Trophoblast cell (in vitro differentiated cells and primary cell): ENCODE data around the gene SLC37A1.

Source experiments
- DNase-seq, 2 donors: peaks; one replicate each; pipeline ENCODE4 v3.0.0-alpha.2; 2016
- H2AFZ ChIP-seq: 2 replicates; pipeline ENCODE4 v1.6.1; 2013; ENCODE audit warnings: low read length, moderate library complexity, mild to moderate bottlenecking; ENCODE audit not compliant: insufficient read depth, poor library complexity
- H2AK5ac ChIP-seq: 2 replicates; pipeline ENCODE4 v1.6.1; 2013; ENCODE audit warnings: mild to moderate bottlenecking, low read length
- H2BK120ac ChIP-seq: 2 replicates; pipeline ENCODE4 v1.6.1; 2013; ENCODE audit warnings: low read length, mild to moderate bottlenecking, moderate library complexity; ENCODE audit not compliant: insufficient read depth, poor library complexity
- H2BK12ac ChIP-seq: 2 replicates; pipeline ENCODE4 v1.6.1; 2013; ENCODE audit warnings: mild to moderate bottlenecking, low read length, moderate library complexity
- H2BK5ac ChIP-seq: 2 replicates; pipeline ENCODE4 v1.6.1; 2013; ENCODE audit warnings: low read length, low read depth, moderate library complexity, mild to moderate bottlenecking; ENCODE audit not compliant: poor library complexity
- H3K14ac ChIP-seq: 2 replicates; pipeline ENCODE4 v1.6.1; 2013; ENCODE audit warnings: mild to moderate bottlenecking, low read length
- H3K18ac ChIP-seq: 2 replicates; pipeline ENCODE4 v1.6.1; 2013; ENCODE audit warnings: mild to moderate bottlenecking, low read length
- H3K23ac ChIP-seq: 2 replicates; pipeline ENCODE4 v1.6.1; 2013; ENCODE audit warnings: low read length
- H3K27ac ChIP-seq: 2 replicates; pipeline ENCODE4 v1.5.1; 2013; ENCODE audit warnings: low read depth, mild to moderate bottlenecking, inconsistent platforms, low read length, moderate library complexity
- H3K27me3 ChIP-seq: 2 replicates; pipeline ENCODE4 v1.6.1; 2013; ENCODE audit warnings: inconsistent platforms, mild to moderate bottlenecking, low read length, moderate library complexity; ENCODE audit not compliant: insufficient read depth
- H3K36me3 ChIP-seq, 2 experiments: 1 replicate in 1 of 2; 2 replicates in 1 of 2; pipeline ENCODE4 v1.6.1; 2013; ENCODE audit warnings: low read length in 2 of 2, mild to moderate bottlenecking in 2 of 2, moderate library complexity in 1 of 2; ENCODE audit not compliant: insufficient read depth in 2 of 2, control insufficient read depth in 1 of 2
- H3K4ac ChIP-seq: 2 replicates; pipeline ENCODE4 v1.6.1; 2013; ENCODE audit warnings: low read depth, mild to moderate bottlenecking, low read length, moderate library complexity
- H3K4me1 ChIP-seq, 2 experiments: 1 replicate in 1 of 2; 2 replicates in 1 of 2; pipeline ENCODE4 v1.6.1; 2013; ENCODE audit warnings: low read length in 2 of 2, mild to moderate bottlenecking in 2 of 2, moderate library complexity in 1 of 2; ENCODE audit not compliant: insufficient read depth in 2 of 2, control insufficient read depth in 1 of 2
- H3K4me2 ChIP-seq: 2 replicates; pipeline ENCODE4 v1.6.1; 2013; ENCODE audit warnings: inconsistent platforms, mild to moderate bottlenecking, low read length, moderate library complexity
- H3K4me3 ChIP-seq: 2 replicates; pipeline ENCODE4 v1.5.1; 2013; ENCODE audit warnings: mild to moderate bottlenecking, low read depth, low read length, inconsistent platforms
- H3K79me1 ChIP-seq: one replicate; pipeline ENCODE4 v1.6.1; 2013; ENCODE audit warnings: low read length
- H3K79me2 ChIP-seq: 2 replicates; pipeline ENCODE4 v1.6.1; 2013; ENCODE audit warnings: low read length, mild to moderate bottlenecking; ENCODE audit not compliant: control insufficient read depth, insufficient read depth, poor library complexity
- H3K9ac ChIP-seq: 2 replicates; pipeline ENCODE4 v1.6.1; 2013; ENCODE audit warnings: mild to moderate bottlenecking, low read length
- H3K9me3 ChIP-seq: 2 replicates; pipeline ENCODE4 v1.6.1; 2013; ENCODE audit warnings: low read depth, mild to moderate bottlenecking, control low read depth, inconsistent platforms, low read length; ENCODE audit not compliant: insufficient read depth
- H4K12ac ChIP-seq: 2 replicates; pipeline ENCODE4 v1.6.1; 2013; ENCODE audit warnings: low read depth, mild to moderate bottlenecking, low read length, moderate library complexity
- H4K8ac ChIP-seq: 2 replicates; pipeline ENCODE4 v1.6.1; 2013; ENCODE audit warnings: low read depth, mild to moderate bottlenecking, low read length, moderate library complexity
- H4K91ac ChIP-seq: one replicate; pipeline ENCODE4 v1.6.1; 2013; ENCODE audit warnings: low read depth, mild to moderate bottlenecking, low read length, moderate library complexity
- WGBS: extraction: QIAGEN DNeasy Blood & Tissue Kit; methylation state at CpG from one replicate; pipeline ENCODE4 v1.1.7; 2013; ENCODE audit warnings: missing lambda C conversion rate; ENCODE audit not compliant: insufficient read length, insufficient coverage; ENCODE audit errors: extremely low coverage; 5-methylcytosine and 5-hydroxymethylcytosine counted together

Gene SLC37A1

DNA sequence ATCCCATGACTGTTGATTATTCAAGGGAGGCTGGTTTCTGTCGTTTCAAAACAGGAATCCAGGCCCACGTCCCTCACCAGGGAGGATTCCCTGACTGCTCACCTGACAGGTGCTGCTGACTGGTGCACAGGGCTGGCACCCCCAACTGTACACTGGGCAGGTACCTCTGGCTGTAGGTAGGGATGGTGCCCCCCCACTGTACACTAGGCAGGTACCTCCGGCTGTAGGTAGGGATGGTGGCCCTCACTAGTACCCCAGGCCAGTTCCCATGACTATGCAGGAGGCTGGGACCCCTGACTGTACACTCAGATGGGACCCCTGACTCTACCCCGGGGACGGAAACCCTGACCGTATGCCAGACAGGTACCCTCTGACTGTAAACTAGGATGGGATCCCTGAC lies 106.2 kb downstream of the SLC37A1 start:
- Histone ChIP-seq H2BK5ac (no peak overlapping the region), H3K14ac (no peak overlapping the region), H3K36me3 (no peaks in the 10 kb centered on the region), H2BK12ac (no peak overlapping the region), H3K4me3 (no peak overlapping the region), H3K4me1 (peaks cover 3 to 11% of the 10 kb centered on the region in 2 experiments), H3K27ac (no peak overlapping the region), H3K4me2 (no peak overlapping the region), H3K79me1 (no peaks in the 10 kb centered on the region), H3K79me2 (no peaks in the 10 kb centered on the region), H3K9me3 (peaks cover 7% of the 10 kb centered on the region), H4K12ac (no peak overlapping the region), H4K8ac (no peak overlapping the region), H3K18ac (no peak overlapping the region), H3K27me3 (no peaks in the 10 kb centered on the region), H2AK5ac (no peak overlapping the region), H3K23ac (no peak overlapping the region), H4K91ac (no peak overlapping the region), H2AFZ (no peak overlapping the region), H2BK120ac (no peak overlapping the region), H3K4ac (no peak overlapping the region), H3K9ac (no peak overlapping the region)
- DNase-seq: no peak
- WGBS: no CpG with 5 or more reads among the region's 6 CpGs

GRCh38 chr21:42621166-42621818 lies 107.6 kb downstream of the SLC37A1 start:
- no peak overlapping the region for H3K4me2 ChIP-seq
- H3K79me1 ChIP-seq: no peaks in the 10 kb centered on the region
- no peaks in the 10 kb centered on the region for H3K36me3 ChIP-seq
- no peak overlapping the region for H4K12ac ChIP-seq
- peaks cover 3 to 4% of the 10 kb centered on the region in 2 experiments for H3K4me1 ChIP-seq
- H3K4ac ChIP-seq: no peak overlapping the region
- H3K4me3 ChIP-seq: no peak overlapping the region
- no peak overlapping the region for H3K14ac ChIP-seq
- no peaks in the 10 kb centered on the region for H3K9me3 ChIP-seq
- H3K27ac ChIP-seq: no peak overlapping the region
- H3K18ac ChIP-seq: no peak overlapping the region
- H4K8ac ChIP-seq: no peak overlapping the region
- H4K91ac ChIP-seq: no peak overlapping the region
- H3K23ac ChIP-seq: no peak overlapping the region
- peak in 1 of 2 donors; percentile 29 for DNase-seq
- no peak overlapping the region for H2BK12ac ChIP-seq
- H3K79me2 ChIP-seq: no peaks in the 10 kb centered on the region
- H3K9ac ChIP-seq: no peak overlapping the region
- H2BK120ac ChIP-seq: no peak overlapping the region
- no CpG with 5 or more reads among the region's 15 CpGs for WGBS
- H2AK5ac ChIP-seq: no peak overlapping the region
- no peaks in the 10 kb centered on the region for H3K27me3 ChIP-seq
- no peak overlapping the region for H2AFZ ChIP-seq
- H2BK5ac ChIP-seq: no peak overlapping the region

DNA sequence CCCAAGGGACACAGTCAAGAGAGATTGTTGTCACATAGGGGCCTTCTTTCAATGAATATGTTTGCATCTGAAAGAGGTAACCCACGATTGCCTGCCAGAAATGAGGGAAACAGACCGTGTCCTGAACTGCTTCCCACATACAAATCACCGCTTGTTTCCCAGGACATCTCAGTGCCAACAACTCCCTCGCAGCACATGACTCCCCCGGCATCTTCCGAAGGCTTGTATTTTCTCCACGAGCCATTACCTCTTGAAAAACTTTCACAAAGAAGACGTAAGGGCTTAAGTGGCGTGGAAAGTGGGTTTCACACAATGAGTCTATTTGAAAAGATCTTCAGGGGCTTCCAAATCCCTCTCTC lies 108.1 kb downstream of the SLC37A1 start:
- no peak overlapping the region for H2BK5ac ChIP-seq
- no peaks in the 10 kb centered on the region for H3K79me2 ChIP-seq
- H3K4me3 ChIP-seq: no peak overlapping the region
- H3K4me2 ChIP-seq: no peak overlapping the region
- H3K18ac ChIP-seq: no peak overlapping the region
- no CpG with 5 or more reads among the region's 9 CpGs for WGBS
- no peak overlapping the region for H4K12ac ChIP-seq
- H2AK5ac ChIP-seq: no peak overlapping the region
- H3K23ac ChIP-seq: no peak overlapping the region
- no peak for DNase-seq
- no peak overlapping the region for H2BK12ac ChIP-seq
- H3K27ac ChIP-seq: no peak overlapping the region
- H3K79me1 ChIP-seq: no peaks in the 10 kb centered on the region
- no peak overlapping the region for H2BK120ac ChIP-seq
- no peak overlapping the region for H3K14ac ChIP-seq
- H4K91ac ChIP-seq: no peak overlapping the region
- H3K4ac ChIP-seq: no peak overlapping the region
- H3K4me1 ChIP-seq: no peaks in the 10 kb centered on the region
- no peak overlapping the region for H3K9ac ChIP-seq
- no peaks in the 10 kb centered on the region for H3K27me3 ChIP-seq
- no peaks in the 10 kb centered on the region for H3K36me3 ChIP-seq
- no peak overlapping the region for H2AFZ ChIP-seq
- no peaks in the 10 kb centered on the region for H3K9me3 ChIP-seq
- no peak overlapping the region for H4K8ac ChIP-seq

GRCh38 chr21:42622284-42622683 lies 108.6 kb downstream of the SLC37A1 start:
- no peak overlapping the region for H3K27ac ChIP-seq
- no peak for DNase-seq
- H4K8ac ChIP-seq: no peak overlapping the region
- H2AFZ ChIP-seq: no peak overlapping the region
- no peak overlapping the region for H2BK120ac ChIP-seq
- H3K79me2 ChIP-seq: no peaks in the 10 kb centered on the region
- no CpG with 5 or more reads among the region's 7 CpGs for WGBS
- no peak overlapping the region for H3K9ac ChIP-seq
- H4K91ac ChIP-seq: no peak overlapping the region
- H3K14ac ChIP-seq: no peak overlapping the region
- no peaks in the 10 kb centered on the region for H3K4me1 ChIP-seq
- no peak overlapping the region for H2BK12ac ChIP-seq
- H3K36me3 ChIP-seq: no peaks in the 10 kb centered on the region
- H3K4me3 ChIP-seq: no peak overlapping the region
- no peak overlapping the region for H3K4ac ChIP-seq
- H4K12ac ChIP-seq: no peak overlapping the region
- H3K23ac ChIP-seq: no peak overlapping the region
- H3K27me3 ChIP-seq: no peaks in the 10 kb centered on the region
- H2BK5ac ChIP-seq: no peak overlapping the region
- H3K18ac ChIP-seq: no peak overlapping the region
- H3K79me1 ChIP-seq: no peaks in the 10 kb centered on the region
- H3K4me2 ChIP-seq: no peak overlapping the region
- no peak overlapping the region for H2AK5ac ChIP-seq
- H3K9me3 ChIP-seq: no peaks in the 10 kb centered on the region
